NCI-H1694 treated with DMSO at 0.1 percent for 48 hours (cell line): ENCODE data around the gene MGAT3.
"Not testable (repeated sequence)": the region's sequence is repeated elsewhere in the genome, so short reads cannot be mapped to it uniquely, and the experiment has no call there.

Experiments
- DNase-seq: peaks from one replicate; lab custom pipeline; 2025; lab: John Stamatoyannopoulos, UW

Gene MGAT3, protein sequence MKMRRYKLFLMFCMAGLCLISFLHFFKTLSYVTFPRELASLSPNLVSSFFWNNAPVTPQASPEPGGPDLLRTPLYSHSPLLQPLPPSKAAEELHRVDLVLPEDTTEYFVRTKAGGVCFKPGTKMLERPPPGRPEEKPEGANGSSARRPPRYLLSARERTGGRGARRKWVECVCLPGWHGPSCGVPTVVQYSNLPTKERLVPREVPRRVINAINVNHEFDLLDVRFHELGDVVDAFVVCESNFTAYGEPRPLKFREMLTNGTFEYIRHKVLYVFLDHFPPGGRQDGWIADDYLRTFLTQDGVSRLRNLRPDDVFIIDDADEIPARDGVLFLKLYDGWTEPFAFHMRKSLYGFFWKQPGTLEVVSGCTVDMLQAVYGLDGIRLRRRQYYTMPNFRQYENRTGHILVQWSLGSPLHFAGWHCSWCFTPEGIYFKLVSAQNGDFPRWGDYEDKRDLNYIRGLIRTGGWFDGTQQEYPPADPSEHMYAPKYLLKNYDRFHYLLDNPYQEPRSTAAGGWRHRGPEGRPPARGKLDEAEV

DNA sequence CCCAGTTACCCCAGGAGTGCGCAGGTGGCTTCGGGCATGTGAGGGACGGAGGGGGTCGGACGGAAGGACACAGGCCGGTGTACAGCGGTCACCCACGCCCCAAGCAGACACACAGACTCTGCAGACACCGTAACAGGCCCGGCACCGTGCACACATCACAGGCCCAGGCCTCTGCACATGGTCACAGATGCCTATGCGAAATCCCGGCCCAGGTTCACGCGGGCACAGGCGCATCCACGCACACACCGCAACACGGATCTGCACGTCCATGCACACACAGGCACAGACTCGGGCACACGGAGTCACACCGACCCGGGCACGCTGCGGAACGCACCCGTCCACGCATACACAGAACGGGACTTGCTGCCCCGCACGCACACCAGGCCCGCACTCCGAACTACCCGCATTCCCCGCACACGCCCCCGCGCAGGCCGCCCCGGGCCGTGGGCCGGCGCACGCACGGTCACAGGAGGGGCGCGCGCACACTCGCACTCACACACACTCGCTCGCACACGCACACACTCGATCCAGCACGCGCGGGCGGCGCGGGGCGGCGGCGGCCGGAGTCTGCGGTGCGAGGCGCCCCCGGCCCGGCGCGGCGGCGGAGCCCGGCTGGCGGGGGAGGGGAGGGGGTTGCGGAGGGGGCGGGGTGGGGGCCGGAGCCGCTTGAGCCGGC, at the start of gene MGAT3:
MGAT3 (plus strand) TSS at position 491 of the 676 bp plus-strand sequence. CDS start 30,336 bp downstream, outside the sequence.
- no peak for DNase-seq

DNA sequence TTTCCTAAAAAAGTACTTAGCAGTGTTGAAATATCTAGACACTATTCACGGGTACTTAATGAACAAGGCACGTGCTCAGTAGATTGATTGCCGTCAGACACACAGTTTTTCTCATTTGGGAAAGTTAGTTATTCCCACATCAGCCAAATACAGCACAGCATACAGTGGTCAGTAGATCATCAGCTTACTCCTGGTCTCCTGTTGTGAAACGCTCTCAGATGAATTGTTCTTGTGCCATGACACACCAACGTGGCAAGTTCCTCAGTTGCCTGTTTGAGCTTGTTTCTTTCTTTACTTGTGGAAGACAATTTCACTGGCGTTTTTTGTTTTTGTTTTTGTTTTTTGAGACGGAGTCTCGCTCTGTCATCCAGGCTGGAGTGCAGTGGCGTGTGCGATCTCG, 48.6 kb upstream of the MGAT3 start:
- no peak for DNase-seq

DNA sequence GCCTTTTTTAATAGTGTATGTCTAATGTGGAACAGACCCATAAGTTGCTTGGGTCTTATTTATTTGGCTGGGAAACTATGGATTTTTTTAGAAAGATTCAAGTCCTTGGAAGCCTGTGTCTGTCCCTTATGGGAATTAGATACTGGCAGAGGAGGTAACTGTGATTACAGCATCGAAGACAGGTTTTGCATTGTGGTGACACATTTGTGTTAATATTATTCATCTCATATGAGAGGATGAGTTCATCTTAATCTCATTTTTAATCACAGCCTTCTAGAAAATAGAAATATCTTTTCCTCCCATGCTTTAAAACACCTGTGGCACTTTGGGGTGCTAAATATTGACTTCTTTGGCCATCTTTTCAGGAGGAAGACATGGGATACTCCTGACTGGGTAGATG, 48.0 kb upstream of the MGAT3 start:
- DNase-seq = no peak

DNA sequence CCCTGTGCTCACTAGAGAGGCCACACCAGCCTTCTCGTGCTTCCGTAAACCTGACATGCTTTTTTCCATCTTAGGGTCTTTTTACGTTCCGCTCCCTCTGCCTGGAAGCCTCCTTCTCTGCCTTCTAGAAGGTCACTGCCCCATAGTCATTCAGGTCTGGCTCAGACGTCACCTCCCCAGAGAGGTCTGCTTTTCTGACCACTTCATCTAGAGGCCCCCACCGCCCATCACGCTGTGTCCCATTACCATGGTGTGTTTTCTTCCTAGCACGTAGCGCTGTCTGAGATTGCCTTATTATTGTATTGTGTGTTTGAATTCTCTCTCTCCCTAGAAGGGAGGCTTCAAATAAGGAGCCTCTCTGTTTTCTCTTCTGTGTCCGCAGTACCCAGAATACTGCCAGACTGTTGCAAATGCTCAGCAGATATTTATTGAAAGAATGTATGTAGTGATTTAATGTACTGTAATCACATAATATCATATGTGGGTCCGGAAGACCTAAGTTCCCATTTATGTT, 47.2 kb upstream of the MGAT3 start:
- no peak for DNase-seq

DNA sequence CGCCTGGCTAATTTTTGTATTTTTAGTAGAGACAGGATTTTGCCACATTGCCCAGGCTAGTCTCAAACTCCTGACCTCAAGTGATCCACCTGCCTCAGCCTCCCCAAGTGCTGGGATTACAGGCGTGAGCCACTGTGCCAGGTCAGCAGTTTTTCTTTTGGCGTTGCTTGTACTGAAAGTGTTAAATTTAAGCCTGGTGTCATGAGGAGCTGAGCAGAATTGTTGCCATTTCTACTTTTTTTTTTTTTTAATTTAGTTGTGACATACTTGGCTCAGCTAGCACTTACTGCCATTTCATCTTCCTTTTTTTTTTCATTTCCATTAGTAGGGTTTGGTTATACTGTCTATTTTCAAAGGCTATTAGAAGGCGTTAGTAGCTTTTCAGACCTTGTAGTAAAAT, 46.5 kb upstream of the MGAT3 start:
- no peak for DNase-seq

DNA sequence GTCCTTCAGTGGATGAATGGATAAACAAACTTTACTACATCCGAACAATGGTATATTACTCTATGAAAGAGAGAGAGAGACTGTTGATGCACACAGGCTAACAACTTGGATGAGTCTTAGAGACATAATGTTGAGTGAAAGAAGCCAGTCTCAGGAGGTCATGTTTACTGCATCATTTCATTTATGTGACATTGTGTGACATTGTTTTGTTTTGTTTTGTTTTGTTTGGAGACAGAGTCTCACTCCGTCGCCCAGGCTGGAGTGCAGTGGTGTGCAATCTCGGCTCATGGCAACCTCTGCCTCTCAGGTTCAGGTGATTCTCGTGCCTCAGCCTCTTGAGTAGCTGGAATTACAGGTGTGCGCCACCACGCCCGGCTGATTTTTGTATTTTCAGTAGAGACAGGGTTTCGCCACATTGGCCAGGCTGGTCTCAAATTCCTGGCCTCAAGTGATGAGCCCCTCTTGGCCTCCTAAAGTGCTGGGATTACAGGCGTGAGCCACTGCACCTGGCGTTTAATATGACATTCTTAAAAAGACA, 44.9 kb upstream of the MGAT3 start:
- not testable (repeated sequence) for DNase-seq

DNA sequence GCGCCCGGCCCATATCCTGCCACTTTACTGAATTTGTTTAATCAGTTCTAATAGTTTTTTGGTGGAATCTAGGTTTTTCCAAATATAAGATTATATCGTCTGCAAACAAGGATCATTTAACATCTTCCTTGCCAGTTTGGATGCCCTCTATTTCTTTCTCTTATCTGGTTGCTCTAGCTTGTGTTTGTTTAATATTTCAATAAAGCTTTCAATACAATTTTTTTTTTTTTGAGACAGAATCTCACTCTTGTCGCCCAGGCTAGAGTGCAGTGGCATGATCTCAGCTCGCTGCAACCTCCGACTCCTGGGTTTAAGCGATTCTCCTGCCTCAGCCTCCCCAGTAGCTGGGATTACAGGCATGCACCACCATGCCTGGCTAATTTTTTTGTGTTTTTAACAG, 43.6 kb upstream of the MGAT3 start:
- not testable (repeated sequence) for DNase-seq

DNA sequence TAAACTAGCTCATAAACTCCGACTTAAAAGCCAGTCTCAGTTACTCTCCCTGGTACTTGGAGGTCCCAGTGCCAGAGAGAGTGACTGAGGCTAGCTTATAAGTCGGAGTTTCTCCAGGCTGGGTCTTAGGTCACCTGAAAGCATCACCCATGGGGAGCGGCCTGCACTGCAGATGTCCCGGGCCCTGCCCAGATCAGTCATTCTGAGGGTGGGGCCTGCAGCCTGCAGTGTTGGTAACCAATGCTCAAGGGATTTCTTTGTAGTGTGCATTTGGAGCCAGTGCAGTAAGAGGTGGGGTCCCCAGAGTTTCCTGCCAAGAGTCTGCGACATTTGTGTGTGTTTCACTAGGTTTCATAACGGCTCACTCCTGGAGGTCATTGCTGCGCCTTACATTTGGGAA, 42.4 kb upstream of the MGAT3 start:
- no peak for DNase-seq

DNA sequence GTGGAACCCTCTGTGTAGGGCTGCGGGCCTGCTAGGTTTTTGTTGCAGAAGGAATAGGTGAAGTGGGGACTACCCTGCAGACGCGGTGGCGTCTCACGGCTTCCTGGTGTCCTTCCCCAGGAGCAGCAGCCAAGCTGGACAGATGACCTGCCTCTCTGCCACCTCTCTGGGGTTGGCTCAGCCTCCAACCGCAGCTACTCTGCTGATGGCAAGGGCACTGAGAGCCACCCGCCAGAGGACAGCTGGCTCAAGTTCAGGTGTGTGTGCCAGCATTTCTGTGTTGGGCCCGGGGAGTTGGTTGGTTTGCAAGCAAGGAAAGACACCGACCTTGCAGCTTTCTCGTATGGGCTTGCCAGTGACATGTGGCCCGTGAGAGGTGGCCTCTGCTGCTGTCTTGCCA, 41.9 kb upstream of the MGAT3 start:
- DNase-seq = no peak

DNA sequence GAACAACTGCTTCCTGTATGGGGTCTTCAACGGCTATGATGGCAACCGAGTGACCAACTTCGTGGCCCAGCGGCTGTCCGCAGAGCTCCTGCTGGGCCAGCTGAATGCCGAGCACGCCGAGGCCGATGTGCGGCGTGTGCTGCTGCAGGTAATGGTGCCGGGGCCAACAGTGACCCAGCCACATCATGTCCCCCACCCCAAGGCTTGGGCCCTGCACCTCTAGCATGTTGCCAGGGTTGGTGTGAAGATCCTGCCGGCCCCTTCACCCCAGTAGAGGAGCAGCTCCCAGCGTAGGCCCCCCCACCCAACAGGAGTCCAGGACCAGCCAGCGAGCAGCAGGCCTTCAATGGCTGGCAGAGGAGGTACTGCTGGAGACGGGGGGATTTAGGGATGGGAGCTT, 41.3 kb upstream of the MGAT3 start:
- no peak for DNase-seq

DNA sequence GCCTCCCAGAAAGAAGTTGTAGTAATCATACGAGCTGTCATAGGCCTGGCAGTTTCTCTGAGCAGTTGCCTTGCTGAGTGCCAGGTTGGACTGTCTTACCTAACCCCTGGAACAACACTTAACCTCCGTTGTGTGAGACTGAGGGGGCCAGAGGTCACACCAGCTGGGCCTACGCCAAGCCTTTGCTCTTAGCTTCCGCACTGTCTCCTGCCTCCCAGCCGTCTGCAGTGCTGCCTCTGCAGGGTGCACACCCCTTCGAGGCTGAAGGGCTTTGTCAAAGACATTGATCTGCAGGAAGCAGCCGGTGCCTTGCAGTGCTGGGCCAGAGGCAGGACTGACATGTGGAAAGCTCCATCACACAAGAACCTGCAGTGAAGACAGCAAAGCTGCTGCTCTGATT, 40.5 kb upstream of the MGAT3 start:
- DNase-seq = no peak

DNA sequence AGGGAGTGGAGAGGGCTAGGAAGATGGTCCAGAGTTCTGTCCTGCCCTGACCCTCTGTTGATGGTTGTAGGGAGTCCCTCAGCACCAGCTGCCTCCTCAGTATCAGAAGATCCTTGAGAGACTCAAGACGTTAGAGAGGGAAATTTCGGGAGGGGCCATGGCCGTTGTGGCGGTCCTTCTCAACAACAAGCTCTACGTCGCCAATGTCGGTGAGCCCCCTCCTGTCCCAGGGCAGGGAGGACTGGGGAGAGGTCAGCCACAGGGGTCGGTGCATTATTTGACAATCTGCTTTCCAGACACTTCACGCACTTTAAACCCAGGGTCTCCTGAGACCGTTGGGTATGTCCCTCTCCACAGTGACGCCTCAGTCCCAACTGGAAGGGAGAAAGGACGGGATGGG, 39.2 kb upstream of the MGAT3 start:
- no peak for DNase-seq

DNA sequence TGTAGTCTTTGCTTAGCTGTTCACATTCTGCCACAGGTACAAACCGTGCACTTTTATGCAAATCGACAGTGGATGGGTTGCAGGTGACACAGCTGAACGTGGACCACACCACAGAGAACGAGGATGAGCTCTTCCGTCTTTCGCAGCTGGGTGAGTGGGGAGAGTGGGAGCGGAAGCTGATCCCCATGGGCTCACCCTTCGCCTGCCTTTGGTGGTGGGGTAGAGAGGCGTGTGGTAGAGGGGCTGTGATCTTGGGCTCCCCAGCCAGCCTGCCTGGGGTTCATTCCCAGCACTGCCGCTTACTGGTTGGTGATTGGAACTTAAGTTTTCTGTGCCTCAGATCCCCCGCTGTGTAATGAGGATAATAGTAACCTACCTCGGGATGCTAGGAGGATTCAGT, 38.1 kb upstream of the MGAT3 start:
- DNase-seq = no peak

DNA sequence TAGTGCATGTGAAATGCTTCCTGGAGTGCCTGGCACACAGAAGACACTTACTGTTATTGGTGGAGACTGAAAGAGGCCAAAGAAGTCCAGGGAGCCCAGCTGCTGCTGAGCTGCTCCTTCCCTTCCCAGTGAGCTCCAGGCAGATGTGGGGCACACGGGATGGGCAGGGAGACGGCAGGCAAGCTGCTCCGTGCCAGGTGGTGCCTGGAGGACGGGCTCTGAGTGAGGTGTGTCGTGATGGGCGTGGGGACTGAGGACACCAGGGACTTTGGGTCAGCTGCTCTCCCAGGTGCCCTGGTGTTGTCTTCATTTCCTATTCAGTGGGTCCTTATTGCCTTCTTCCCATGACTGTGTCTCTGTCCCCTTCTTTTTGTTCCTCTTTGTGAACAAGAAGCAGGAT, 37.7 kb upstream of the MGAT3 start:
- no peak for DNase-seq

DNA sequence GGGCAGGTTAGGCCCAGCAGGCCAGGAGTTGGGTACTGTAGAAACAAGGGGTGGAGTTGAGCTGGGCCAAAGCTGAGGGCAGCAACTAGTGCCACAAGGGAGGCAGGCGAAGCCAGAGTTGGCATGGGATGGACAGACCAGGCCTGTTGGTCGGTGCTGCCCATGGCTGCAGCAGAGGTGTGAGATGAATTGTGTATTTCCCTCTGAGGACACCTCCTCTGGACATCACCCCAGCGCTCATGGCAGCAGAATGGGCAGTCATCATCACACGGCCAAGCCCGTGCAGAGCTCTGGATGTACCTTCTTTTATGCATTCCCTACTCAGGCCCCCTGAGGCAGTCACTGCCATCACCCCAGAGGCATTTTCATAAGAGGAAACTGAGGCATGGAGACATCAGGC, 36.9 kb upstream of the MGAT3 start:
- no peak for DNase-seq

DNA sequence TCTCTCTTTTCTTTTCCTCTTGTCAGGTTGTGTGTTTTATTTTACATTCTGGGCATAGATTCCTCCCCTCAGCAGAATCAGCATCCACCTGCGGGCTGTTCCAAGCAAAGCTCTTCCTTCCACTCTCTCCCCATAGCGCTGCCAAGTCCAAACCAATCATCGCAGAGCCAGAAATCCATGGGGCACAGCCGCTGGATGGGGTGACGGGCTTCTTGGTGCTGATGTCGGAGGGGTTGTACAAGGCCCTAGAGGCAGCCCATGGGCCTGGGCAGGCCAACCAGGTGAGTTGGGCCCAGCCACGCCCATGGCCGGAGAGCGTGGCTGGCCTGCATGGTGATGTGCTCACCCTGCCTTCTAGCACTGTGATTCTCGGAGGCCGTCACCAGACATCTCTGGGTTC, 35.1 kb upstream of the MGAT3 start:
- DNase-seq = no peak

DNA sequence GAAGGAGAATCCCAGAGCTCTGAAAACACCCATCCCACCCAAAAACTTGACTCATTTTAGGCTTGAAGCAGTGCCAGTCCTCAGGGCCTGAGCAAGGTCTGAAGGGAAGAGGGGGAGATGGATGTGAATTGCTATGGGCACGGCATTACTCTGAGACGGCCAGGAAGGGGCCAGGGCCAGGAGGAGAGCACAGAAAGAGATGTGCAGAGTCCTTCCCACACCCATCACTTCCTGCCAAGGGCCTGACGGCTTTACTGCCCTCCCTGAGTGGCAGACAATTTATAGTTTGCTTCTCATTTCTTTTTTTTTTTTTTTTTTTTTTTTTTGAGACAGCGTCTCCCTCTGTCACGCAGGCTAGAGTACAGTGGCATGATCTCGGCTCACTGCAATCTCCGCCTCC, 34.7 kb upstream of the MGAT3 start:
- DNase-seq = no peak

DNA sequence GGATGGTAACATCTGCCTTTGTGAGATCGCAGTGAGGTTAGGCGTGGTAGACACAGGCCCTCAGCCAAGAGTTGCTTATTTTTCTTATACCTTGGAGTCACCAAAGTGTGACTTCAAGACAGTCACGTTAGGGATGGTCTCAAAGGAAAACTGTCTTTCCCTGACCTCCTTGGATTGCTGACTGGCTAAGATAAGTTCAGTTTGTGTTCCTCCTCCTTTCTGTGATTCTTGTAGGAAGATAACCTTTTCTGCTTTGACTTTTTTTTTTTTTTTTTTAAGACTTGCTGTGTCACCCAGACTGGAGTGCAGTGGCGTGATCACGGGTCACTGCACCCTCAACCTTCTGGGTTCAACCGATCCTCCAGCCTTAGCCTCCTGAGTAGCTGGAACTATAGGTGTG, 34.1 kb upstream of the MGAT3 start:
- no peak for DNase-seq

DNA sequence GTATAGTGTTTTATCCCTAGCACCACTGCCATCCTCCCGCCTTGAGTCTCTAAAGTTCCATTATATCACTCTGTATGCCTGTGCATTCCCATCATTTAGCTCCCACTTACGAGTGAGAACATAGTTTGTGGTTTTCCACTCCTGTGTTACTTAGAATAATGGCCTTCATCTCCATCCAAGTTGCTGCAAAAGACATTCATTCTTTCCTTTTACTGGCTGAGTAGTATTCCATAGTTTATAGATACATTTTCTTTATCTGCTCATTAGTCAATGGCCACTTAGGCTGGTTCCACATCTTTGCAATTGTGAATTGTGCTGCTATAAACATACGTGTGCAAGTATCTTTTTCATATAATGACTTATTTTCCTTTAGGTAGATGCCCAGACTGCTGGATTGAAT, 32.8 kb upstream of the MGAT3 start:
- no peak for DNase-seq

DNA sequence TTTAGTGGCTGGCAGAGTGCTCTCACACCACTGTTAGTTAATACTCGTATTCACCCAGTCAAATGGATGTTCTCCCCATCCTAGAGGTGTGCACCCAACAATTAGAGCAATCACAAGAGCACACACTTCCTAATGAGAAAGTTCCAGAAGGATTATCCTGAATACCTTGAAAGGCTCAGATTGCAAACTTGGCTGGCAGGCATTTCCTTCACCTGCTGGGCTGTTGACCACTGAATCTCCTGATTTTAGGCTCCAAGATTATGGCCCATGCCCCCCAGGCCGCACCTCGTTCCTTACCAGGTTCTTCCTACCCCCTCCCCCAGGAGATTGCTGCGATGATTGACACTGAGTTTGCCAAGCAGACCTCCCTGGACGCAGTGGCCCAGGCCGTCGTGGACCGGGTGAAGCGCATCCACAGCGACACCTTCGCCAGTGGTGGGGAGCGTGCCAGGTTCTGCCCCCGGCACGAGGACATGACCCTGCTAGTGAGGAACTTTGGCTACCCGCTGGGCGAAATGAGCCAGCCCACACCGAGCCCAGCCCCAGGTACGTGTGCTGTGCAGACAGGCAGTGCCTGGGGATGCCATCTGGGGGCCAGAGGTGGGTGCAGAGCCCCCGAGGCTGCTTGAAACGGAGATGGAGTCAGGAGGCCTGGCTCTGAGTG, 30.3 kb upstream of the MGAT3 start:
- no peak for DNase-seq

DNA sequence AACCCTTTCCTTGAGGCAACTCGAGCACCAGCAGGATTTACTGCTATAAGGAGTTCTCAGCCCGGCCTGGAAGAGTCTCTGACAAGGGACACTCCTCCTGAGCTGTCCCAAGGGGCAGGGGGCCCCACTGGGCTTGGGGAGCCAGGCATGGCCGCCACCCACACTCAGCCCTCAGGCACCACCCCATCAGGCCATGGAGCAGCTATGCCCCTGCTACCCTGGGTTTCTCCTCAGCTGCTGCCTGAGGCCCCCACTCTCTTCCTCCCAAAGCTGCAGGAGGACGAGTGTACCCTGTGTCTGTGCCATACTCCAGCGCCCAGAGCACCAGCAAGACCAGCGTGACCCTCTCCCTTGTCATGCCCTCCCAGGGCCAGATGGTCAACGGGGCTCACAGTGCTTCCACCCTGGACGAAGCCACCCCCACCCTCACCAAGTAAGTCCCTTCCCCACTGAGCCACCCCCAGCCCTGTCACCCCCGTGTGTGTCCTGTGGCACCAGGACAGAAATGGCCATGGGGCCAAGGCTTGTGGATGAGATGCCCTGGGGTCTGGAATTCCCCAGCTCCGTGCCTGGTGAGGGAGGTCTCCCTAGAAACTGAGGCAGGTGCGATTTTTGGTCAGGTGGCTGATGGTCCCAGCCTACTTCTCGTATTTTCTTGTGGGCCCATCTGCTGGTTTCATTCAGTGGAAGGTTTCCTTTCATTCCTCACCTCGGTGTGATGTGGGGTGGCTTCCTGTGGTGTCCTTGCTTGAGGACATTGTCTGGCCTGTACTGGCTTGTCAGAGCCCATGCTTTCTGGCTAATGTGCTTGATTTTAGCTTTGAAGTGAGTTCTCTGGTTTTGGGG, 28.8 kb upstream of the MGAT3 start:
- no peak for DNase-seq
